ENCODE data around the gene ERFE. TPM values are rescaled to one million over a fixed set of nuclear protein-coding genes. Genes with fewer than 3 reads are reported as not detected.

Gene ERFE
- total RNA-seq, 2 donors from 2014 or later = 1.3 to 1.5 TPM

GRCh38 chr2:238124488-238125126 lies 34.2 kb upstream of the ERFE start:
- Histone ChIP-seq H3K36me3 (no peaks in the 10 kb centered on the region), H3K4me3 (no peak overlapping the region), H3K9me3 (no peaks in the 10 kb centered on the region), H3K27ac (no peak overlapping the region), H3K4me1 (ENCODE audit: control insufficient read depth in 1 of 2, low read depth in 2 of 2) (peaks cover 0 to 19% of the 10 kb centered on the region in 2 donors), H3K27me3 (replicated peaks; ENCODE audit: insufficient read depth) (no peaks in the 10 kb centered on the region)
- ATAC-seq (ENCODE audit: insufficient number of reproducible peaks, low FRiP score, low read depth) (no peak), DNase-seq (ENCODE audit: low spot score) (no peak)
- TF ChIP-seq CTCF (IDR thresholded peaks at IDR 0.05) = no peak

- H3K27me3 ChIP-seq (replicated peaks; ENCODE audit: insufficient read depth) = no peaks in the 10 kb centered on the region
- no peak overlapping the region for H3K27ac ChIP-seq
- ATAC-seq (ENCODE audit: insufficient number of reproducible peaks, low FRiP score, low read depth) (no peak), DNase-seq (ENCODE audit: low spot score) (no peak)
- H3K4me3 ChIP-seq = no peak overlapping the region
- H3K36me3 ChIP-seq = no peaks in the 10 kb centered on the region
- TF ChIP-seq CTCF (IDR thresholded peaks at IDR 0.05) = no peak
- H3K9me3 ChIP-seq = no peaks in the 10 kb centered on the region
- peaks cover 0 to 18% of the 10 kb centered on the region in 2 donors for H3K4me1 ChIP-seq (ENCODE audit: control insufficient read depth in 1 of 2, low read depth in 2 of 2)
Measured at GRCh38 chr2:238125127-238125885, 33.5 kb upstream of the ERFE start.

GRCh38 chr2:238126338-238126737 lies 32.4 kb upstream of the ERFE start:
- DNase-seq (ENCODE audit: low spot score) (no peak), ATAC-seq (ENCODE audit: insufficient number of reproducible peaks, low FRiP score, low read depth) (no peak)
- Histone ChIP-seq H3K9me3 (no peaks in the 10 kb centered on the region), H3K4me1 (ENCODE audit: control insufficient read depth in 1 of 2, low read depth in 2 of 2) (peaks cover 0 to 13% of the 10 kb centered on the region in 2 donors), H3K36me3 (no peaks in the 10 kb centered on the region), H3K4me3 (no peak overlapping the region), H3K27ac (no peak overlapping the region), H3K27me3 (replicated peaks; ENCODE audit: insufficient read depth) (no peaks in the 10 kb centered on the region)
- TF ChIP-seq CTCF (IDR thresholded peaks at IDR 0.05) = no peak

- H3K4me1 ChIP-seq (ENCODE audit: control insufficient read depth in 1 of 2, low read depth in 2 of 2) = peaks cover 0 to 13% of the 10 kb centered on the region in 2 donors
- DNase-seq (ENCODE audit: low spot score) (no peak), ATAC-seq (ENCODE audit: insufficient number of reproducible peaks, low FRiP score, low read depth) (no peak)
- H3K4me3 ChIP-seq = no peak overlapping the region
- H3K36me3 ChIP-seq = no peaks in the 10 kb centered on the region
- TF ChIP-seq CTCF (IDR thresholded peaks at IDR 0.05) = no peak
- H3K27ac ChIP-seq = no peak overlapping the region
- H3K9me3 ChIP-seq = no peaks in the 10 kb centered on the region
- H3K27me3 ChIP-seq (replicated peaks; ENCODE audit: insufficient read depth) = no peaks in the 10 kb centered on the region
Measured at GRCh38 chr2:238126775-238127164, 32.0 kb upstream of the ERFE start.

- Histone ChIP-seq H3K27me3 (replicated peaks; ENCODE audit: insufficient read depth) (no peaks in the 10 kb centered on the region), H3K27ac (no peak overlapping the region), H3K4me3 (peak overlapping the region; percentile 28), H3K4me1 (ENCODE audit: control insufficient read depth in 1 of 2, low read depth in 2 of 2) (peaks cover 0 to 13% of the 10 kb centered on the region in 2 donors), H3K9me3 (no peaks in the 10 kb centered on the region), H3K36me3 (no peaks in the 10 kb centered on the region)
- TF ChIP-seq CTCF (IDR thresholded peaks at IDR 0.05) = no peak
- ATAC-seq (ENCODE audit: insufficient number of reproducible peaks, low FRiP score, low read depth) (no peak), DNase-seq (ENCODE audit: low spot score) (no peak)
Measured at GRCh38 chr2:238127165-238128060, 31.4 kb upstream of the ERFE start.
